ENCODE measurements around the gene GHRHR. TPM values are rescaled to one million over a fixed set of nuclear protein-coding genes. Genes with fewer than 3 reads are reported as not detected.

The GHRHR gene
- total RNA-seq, 6 experiments from 2014 or later, result 0.37 to 0.60 (median 0.59) TPM; not detected in 3

DNA sequence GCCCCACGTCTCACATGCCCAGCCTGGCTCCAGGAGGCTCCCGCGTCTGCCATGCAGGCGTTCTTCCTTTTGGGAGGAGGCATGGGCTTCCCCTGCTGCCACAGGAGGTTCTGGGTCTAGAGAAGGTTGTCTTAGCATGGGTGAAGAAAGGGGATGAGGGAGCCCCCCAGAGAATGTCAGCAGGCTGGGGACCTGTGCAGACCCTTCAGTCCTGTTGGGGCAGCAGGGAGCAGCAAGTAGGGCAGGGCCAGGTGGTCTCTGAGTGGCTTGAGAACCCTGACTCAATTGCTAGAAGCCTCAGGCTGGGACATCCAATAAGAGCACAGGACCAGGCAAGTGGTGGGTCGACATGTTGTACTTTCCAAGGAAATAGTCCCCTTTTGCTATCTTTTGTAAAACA is 54.0 kb downstream of the GHRHR start:
- H3K9me3 ChIP-seq, result no peaks in the 10 kb centered on the region
- H3K27me3 ChIP-seq, result no peaks in the 10 kb centered on the region
- intact Hi-C loops (cut with DNase I), result loop anchor here in 1 of 2 donors (10.0 kb wide), 1 partner anchor 647 kb away; no protein-coding TSS in a partner anchor
- 50% methylated on average over 1 of the region's 5 CpGs for WGBS (ENCODE audit: insufficient coverage, low coverage, low lambda C conversion rate, missing lambda C conversion rate)
- H3K27ac ChIP-seq, result no peak overlapping the region
- TF ChIP-seq, protein P1, sequence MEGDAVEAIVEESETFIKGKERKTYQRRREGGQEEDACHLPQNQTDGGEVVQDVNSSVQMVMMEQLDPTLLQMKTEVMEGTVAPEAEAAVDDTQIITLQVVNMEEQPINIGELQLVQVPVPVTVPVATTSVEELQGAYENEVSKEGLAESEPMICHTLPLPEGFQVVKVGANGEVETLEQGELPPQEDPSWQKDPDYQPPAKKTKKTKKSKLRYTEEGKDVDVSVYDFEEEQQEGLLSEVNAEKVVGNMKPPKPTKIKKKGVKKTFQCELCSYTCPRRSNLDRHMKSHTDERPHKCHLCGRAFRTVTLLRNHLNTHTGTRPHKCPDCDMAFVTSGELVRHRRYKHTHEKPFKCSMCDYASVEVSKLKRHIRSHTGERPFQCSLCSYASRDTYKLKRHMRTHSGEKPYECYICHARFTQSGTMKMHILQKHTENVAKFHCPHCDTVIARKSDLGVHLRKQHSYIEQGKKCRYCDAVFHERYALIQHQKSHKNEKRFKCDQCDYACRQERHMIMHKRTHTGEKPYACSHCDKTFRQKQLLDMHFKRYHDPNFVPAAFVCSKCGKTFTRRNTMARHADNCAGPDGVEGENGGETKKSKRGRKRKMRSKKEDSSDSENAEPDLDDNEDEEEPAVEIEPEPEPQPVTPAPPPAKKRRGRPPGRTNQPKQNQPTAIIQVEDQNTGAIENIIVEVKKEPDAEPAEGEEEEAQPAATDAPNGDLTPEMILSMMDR (IDR thresholded peaks at IDR 0.05), result no peak
- TF ChIP-seq POLR2A (IDR thresholded peaks at IDR 0.05), result no peak
- DNase-seq (no peak), ATAC-seq (no peak)
- no peak overlapping the region for H3K4me3 ChIP-seq
- no peaks in the 10 kb centered on the region for H3K36me3 ChIP-seq
- H3K4me1 ChIP-seq, result no peaks in the 10 kb centered on the region

- intact Hi-C loops (cut with DNase I), result loop anchor here in 1 of 2 donors (10.0 kb wide), 1 partner anchor 645 kb away; no protein-coding TSS in a partner anchor
- Histone ChIP-seq H3K4me1 (no peaks in the 10 kb centered on the region), H3K9me3 (no peaks in the 10 kb centered on the region), H3K27ac (no peak overlapping the region), H3K36me3 (no peaks in the 10 kb centered on the region), H3K27me3 (no peaks in the 10 kb centered on the region), H3K4me3 (no peak overlapping the region)
- TF ChIP-seq, protein P1 (IDR thresholded peaks at IDR 0.05), result no peak
- no peak for TF ChIP-seq POLR2A (IDR thresholded peaks at IDR 0.05)
- DNase-seq (no peak), ATAC-seq (no peak)
- WGBS (ENCODE audit: insufficient coverage, low coverage, low lambda C conversion rate, missing lambda C conversion rate), result no CpG with 5 or more reads among the region's 1 CpG
These were observed 55.8 kb downstream of the GHRHR start for GRCh38 chr7:31019509-31019908.

DNA sequence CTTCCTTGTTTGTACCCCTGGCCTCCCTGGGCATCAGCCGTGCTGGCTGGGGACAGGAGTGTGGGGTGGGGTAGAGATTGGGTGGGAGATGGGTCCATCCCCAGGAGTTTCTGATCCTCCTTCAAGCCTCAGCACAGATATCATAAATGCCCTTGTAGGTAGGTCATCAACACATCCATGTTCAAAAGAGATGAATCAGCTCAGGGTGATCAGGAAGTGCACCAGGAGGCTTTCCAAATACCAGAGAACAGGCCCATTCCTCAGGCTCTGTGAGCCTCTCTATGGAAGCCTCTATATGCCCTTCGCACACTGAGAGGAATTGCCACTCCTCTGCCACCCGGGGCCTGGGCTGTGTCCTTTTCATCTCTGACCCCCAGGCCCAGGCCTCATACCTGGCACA is 56.4 kb downstream of the GHRHR start:
- WGBS (ENCODE audit: insufficient coverage, low coverage, low lambda C conversion rate, missing lambda C conversion rate), result 75% methylated on average over 3 of the region's 3 CpGs
- H3K27me3 ChIP-seq, result no peaks in the 10 kb centered on the region
- no peak overlapping the region for H3K4me3 ChIP-seq
- no peaks in the 10 kb centered on the region for H3K4me1 ChIP-seq
- no peaks in the 10 kb centered on the region for H3K9me3 ChIP-seq
- ATAC-seq (no peak), DNase-seq (no peak)
- H3K36me3 ChIP-seq, result no peaks in the 10 kb centered on the region
- no peak overlapping the region for H3K27ac ChIP-seq
- TF ChIP-seq, protein P1 (IDR thresholded peaks at IDR 0.05), result no peak
- TF ChIP-seq POLR2A (IDR thresholded peaks at IDR 0.05), result no peak
- intact Hi-C loops (cut with DNase I), result no loop called here

DNA sequence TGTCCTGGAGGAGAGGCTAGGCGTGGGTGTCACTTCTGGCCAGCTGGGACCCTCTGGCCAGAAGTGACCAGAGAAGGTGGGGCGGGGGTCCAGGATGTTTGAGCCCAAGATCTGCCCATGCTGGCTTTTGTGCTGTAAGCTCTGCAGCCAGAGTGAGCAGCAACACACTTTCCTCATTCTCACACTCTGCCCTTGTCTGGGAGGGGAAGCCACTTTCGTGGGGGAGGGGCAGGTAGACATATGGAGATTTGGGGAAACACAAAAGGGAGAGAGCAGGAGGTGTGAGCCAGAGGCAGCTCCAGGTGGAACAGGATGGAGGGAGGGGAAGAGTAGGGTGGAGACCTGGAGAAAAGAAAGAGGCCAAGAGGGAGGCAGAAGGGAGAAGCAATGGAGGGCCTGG is 56.9 kb downstream of the GHRHR start:
- H3K9me3 ChIP-seq, result no peaks in the 10 kb centered on the region
- H3K4me3 ChIP-seq, result no peak overlapping the region
- intact Hi-C loops (cut with DNase I), result no loop called here
- no peak overlapping the region for H3K27ac ChIP-seq
- no peaks in the 10 kb centered on the region for H3K4me1 ChIP-seq
- TF ChIP-seq, protein P1 (IDR thresholded peaks at IDR 0.05), result no peak
- no peak for TF ChIP-seq POLR2A (IDR thresholded peaks at IDR 0.05)
- WGBS (ENCODE audit: insufficient coverage, low coverage, low lambda C conversion rate, missing lambda C conversion rate), result 38% methylated on average over 3 of the region's 3 CpGs
- no peaks in the 10 kb centered on the region for H3K36me3 ChIP-seq
- no peak for DNase-seq
- ATAC-seq, result no peak
- no peaks in the 10 kb centered on the region for H3K27me3 ChIP-seq

DNA sequence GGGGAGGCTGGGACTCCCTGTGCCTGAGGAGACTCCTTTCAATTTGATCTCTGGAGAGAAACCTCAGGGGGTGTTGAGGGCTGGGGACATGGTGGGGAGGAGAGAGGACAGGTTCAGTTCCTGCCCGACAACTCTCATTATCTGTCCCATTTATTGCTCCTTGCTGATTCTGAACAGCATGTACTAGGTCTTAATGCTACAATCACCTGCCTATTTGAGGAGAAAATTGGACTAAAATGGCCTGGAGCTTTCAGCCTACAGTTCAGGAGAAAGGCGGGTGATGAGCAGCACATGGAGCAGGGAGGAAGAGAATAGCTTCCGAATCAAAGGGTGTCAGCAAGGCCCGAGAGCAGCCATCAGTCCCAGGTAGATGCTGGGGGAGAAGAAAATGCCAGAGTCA is 58.4 kb downstream of the GHRHR start:
- intact Hi-C loops (cut with DNase I), result no loop called here
- TF ChIP-seq, protein P1 (IDR thresholded peaks at IDR 0.05), result no peak
- no peak for TF ChIP-seq POLR2A (IDR thresholded peaks at IDR 0.05)
- WGBS (ENCODE audit: insufficient coverage, low coverage, low lambda C conversion rate, missing lambda C conversion rate), result 59% methylated on average over 4 of the region's 4 CpGs

More for the DNA sequence above, 58.4 kb downstream of the GHRHR start:
- DNase-seq, result no peak
- no peak for ATAC-seq
- Histone ChIP-seq H3K27ac (no peak overlapping the region), H3K4me1 (no peaks in the 10 kb centered on the region), H3K4me3 (no peak overlapping the region), H3K36me3 (no peaks in the 10 kb centered on the region), H3K27me3 (no peaks in the 10 kb centered on the region), H3K9me3 (no peaks in the 10 kb centered on the region)
